ENCODE data around the gene ITSN1. TPM values are rescaled to one million over a fixed set of nuclear protein-coding genes. Genes with fewer than 3 reads are reported as not detected.

The ITSN1 gene
- total RNA-seq, 1 experiment from 2014 or later: 42.6 TPM

- BruUV-seq (replicated peaks): no TSS peak
- no peak for DNase-seq (ENCODE audit: unreplicated experiment)
- H3K4me1 Mint-ChIP-seq (ENCODE audit: insufficient read depth, unreplicated experiment): peaks cover 23% of the 10 kb centered on the region
- no peak overlapping the region for H3K4me3 Mint-ChIP-seq (ENCODE audit: unreplicated experiment)
- no peaks in the 10 kb centered on the region for H3K36me3 Mint-ChIP-seq (ENCODE audit: insufficient read depth, unreplicated experiment)
- no peaks in the 10 kb centered on the region for H3K9me3 Mint-ChIP-seq (ENCODE audit: unreplicated experiment)
- intact Hi-C loops (cut with micrococcal nuclease): no loop called here
- CTCF ChIA-PET: interaction anchor here (0.6 kb wide), 2 partner anchors 12 to 49 kb away, joined by 3 to 4 read pairs; no protein-coding TSS in a partner anchor
- no peak for TF ChIP-seq CTCF (IDR thresholded peaks at IDR 0.05; ENCODE audit: unreplicated experiment)
- POLR2A ChIA-PET: no interaction called here
- no peaks in the 10 kb centered on the region for H3K27me3 Mint-ChIP-seq (ENCODE audit: insufficient read depth, unreplicated experiment)
- no peak overlapping the region for H3K27ac Mint-ChIP-seq (ENCODE audit: low read depth, unreplicated experiment)
Observed at GRCh38 chr21:33690874-33691273, 48.6 kb downstream of the ITSN1 start.

GRCh38 chr21:33691945-33692603 is 49.8 kb downstream of the ITSN1 start:
- no peak overlapping the region for H3K4me3 Mint-ChIP-seq (ENCODE audit: unreplicated experiment)
- DNase-seq (ENCODE audit: unreplicated experiment): no peak
- ChIA-PET POLR2A (interaction anchor here (1.8 kb wide), 1 partner anchor 8 kb away, joined by 7 read pairs; no protein-coding TSS in a partner anchor), CTCF (interaction anchor here (1.2 kb wide), 1 partner anchor 37 kb away, joined by 4 read pairs; no protein-coding TSS in a partner anchor)
- TF ChIP-seq CTCF (IDR thresholded peaks at IDR 0.05; ENCODE audit: unreplicated experiment): no peak
- BruUV-seq (replicated peaks): no TSS peak
- H3K27ac Mint-ChIP-seq (ENCODE audit: low read depth, unreplicated experiment): no peak overlapping the region
- H3K36me3 Mint-ChIP-seq (ENCODE audit: insufficient read depth, unreplicated experiment): no peaks in the 10 kb centered on the region
- no peaks in the 10 kb centered on the region for H3K9me3 Mint-ChIP-seq (ENCODE audit: unreplicated experiment)
- intact Hi-C loops (cut with micrococcal nuclease): no loop called here
- H3K4me1 Mint-ChIP-seq (ENCODE audit: insufficient read depth, unreplicated experiment): peaks cover 13% of the 10 kb centered on the region
- H3K27me3 Mint-ChIP-seq (ENCODE audit: insufficient read depth, unreplicated experiment): no peaks in the 10 kb centered on the region

- ChIA-PET POLR2A (interaction anchor here (0.6 to 1.0 kb wide), 2 partner anchors 67 to 105 kb away, joined by 3 read pairs; no protein-coding TSS in a partner anchor), CTCF (interaction anchor here (1.0 kb wide), 1 partner anchor 12 kb away, joined by 5 read pairs; no protein-coding TSS in a partner anchor)
- intact Hi-C loops (cut with micrococcal nuclease): no loop called here
- no peak for DNase-seq (ENCODE audit: unreplicated experiment)
- no peak overlapping the region for H3K4me3 Mint-ChIP-seq (ENCODE audit: unreplicated experiment)
- H3K27me3 Mint-ChIP-seq (ENCODE audit: insufficient read depth, unreplicated experiment): no peaks in the 10 kb centered on the region
- H3K27ac Mint-ChIP-seq (ENCODE audit: low read depth, unreplicated experiment): no peak overlapping the region
- no peaks in the 10 kb centered on the region for H3K9me3 Mint-ChIP-seq (ENCODE audit: unreplicated experiment)
- no TSS peak for BruUV-seq (replicated peaks)
- TF ChIP-seq CTCF (IDR thresholded peaks at IDR 0.05; ENCODE audit: unreplicated experiment): no peak
- no peaks in the 10 kb centered on the region for H3K36me3 Mint-ChIP-seq (ENCODE audit: insufficient read depth, unreplicated experiment)
- peaks cover 5% of the 10 kb centered on the region for H3K4me1 Mint-ChIP-seq (ENCODE audit: insufficient read depth, unreplicated experiment)
Observed at GRCh38 chr21:33695813-33696212, 53.5 kb downstream of the ITSN1 start.

- POLR2A ChIA-PET: no interaction called here
- H3K9me3 Mint-ChIP-seq (ENCODE audit: unreplicated experiment): no peaks in the 10 kb centered on the region
- intact Hi-C loops (cut with micrococcal nuclease): no loop called here
- no peak for DNase-seq (ENCODE audit: unreplicated experiment)
- H3K4me1 Mint-ChIP-seq (ENCODE audit: insufficient read depth, unreplicated experiment): no peaks in the 10 kb centered on the region
- CTCF ChIA-PET: interaction anchor here (0.6 to 1.0 kb wide), 2 partner anchors 12 to 424 kb away, joined by 4 to 5 read pairs; no protein-coding TSS in a partner anchor
- no peak for TF ChIP-seq CTCF (IDR thresholded peaks at IDR 0.05; ENCODE audit: unreplicated experiment)
- BruUV-seq (replicated peaks): no TSS peak
- H3K27me3 Mint-ChIP-seq (ENCODE audit: insufficient read depth, unreplicated experiment): no peaks in the 10 kb centered on the region
- H3K4me3 Mint-ChIP-seq (ENCODE audit: unreplicated experiment): no peak overlapping the region
- no peaks in the 10 kb centered on the region for H3K36me3 Mint-ChIP-seq (ENCODE audit: insufficient read depth, unreplicated experiment)
- H3K27ac Mint-ChIP-seq (ENCODE audit: low read depth, unreplicated experiment): no peak overlapping the region
Observed at GRCh38 chr21:33696465-33696864, 54.2 kb downstream of the ITSN1 start.

All from MCF 10A (cell line).